Neural cell (in vitro differentiated cells): ENCODE data around the gene TMPRSS12. TPM values are rescaled to one million over a fixed set of nuclear protein-coding genes. Genes with fewer than 3 reads are reported as not detected.

Experiments
- H2AFZ ChIP-seq: fragments of 200-600, 300-800 bp; sonication (generic), shearing (Covaris generic); 2 replicates; pipeline ENCODE4 v1.6.0; 2014; ENCODE audit warnings: low read depth, mild to moderate bottlenecking, antibody characterized with exemption, low read length, moderate library complexity
- H3F3A ChIP-seq: fragments of 200-600 bp; shearing (Covaris generic); 2 replicates; pipeline ENCODE4 v1.6.1; 2016; ENCODE audit warnings: mild to moderate bottlenecking, moderate library complexity, mixed read lengths, antibody characterized with exemption, low read length; ENCODE audit not compliant: insufficient read depth, poor library complexity, severe bottlenecking
- H3K27ac ChIP-seq: fragments of 200-600, 300-800 bp; sonication (generic), shearing (Covaris generic); 2 replicates; pipeline ENCODE4 v1.5.1; 2014; ENCODE audit warnings: mild to moderate bottlenecking, low read length, moderate library complexity
- H3K27me3 ChIP-seq: fragments of 300-800, 200-600 bp; sonication (generic), shearing (Covaris generic); 2 replicates; pipeline ENCODE4 v1.6.0; 2014; ENCODE audit warnings: mild to moderate bottlenecking, low read depth, low read length, moderate library complexity; ENCODE audit not compliant: insufficient read depth
- H3K36me3 ChIP-seq: fragments of 300-800, 200-600 bp; sonication (generic), shearing (Covaris generic); 2 replicates; pipeline ENCODE4 v1.5.1; 2014; ENCODE audit warnings: mild to moderate bottlenecking, antibody characterized with exemption, low read length, moderate library complexity; ENCODE audit not compliant: insufficient read depth
- H3K4me2 ChIP-seq: fragments of 300-800, 200-600 bp; sonication (generic), shearing (Covaris generic); 2 replicates; pipeline ENCODE4 v1.6.0; 2014; ENCODE audit warnings: mild to moderate bottlenecking, low read length
- H3K4me3 ChIP-seq: fragments of 300-800, 200-600 bp; sonication (generic), shearing (Covaris generic); 2 replicates; pipeline ENCODE4 v1.5.1; 2014; ENCODE audit warnings: mild to moderate bottlenecking, low read length, moderate library complexity
- H3K79me2 ChIP-seq: fragments of 200-600 bp; shearing (Covaris generic); replicated peaks from 2 replicates; pipeline ENCODE4 v1.6.0; 2014; ENCODE audit warnings: mild to moderate bottlenecking, low read length, moderate library complexity; ENCODE audit not compliant: insufficient read depth
- H3K9ac ChIP-seq: fragments of 300-800, 200-600 bp; sonication (generic), shearing (Covaris generic); 2 replicates; pipeline ENCODE4 v1.6.1; 2016; ENCODE audit warnings: mild to moderate bottlenecking, low read length, mixed read lengths
- H3K9me2 ChIP-seq: fragments of 200-600 bp; shearing (Covaris generic); 2 replicates; pipeline ENCODE4 v1.6.1; 2016; ENCODE audit warnings: mild to moderate bottlenecking, low read length, mixed read lengths; ENCODE audit not compliant: insufficient read depth
- H3K9me3 ChIP-seq: fragments of 200-600, 300-800 bp; sonication (generic), shearing (Covaris generic); 2 replicates; pipeline ENCODE4 v1.6.1; 2016; ENCODE audit warnings: mild to moderate bottlenecking, mixed run types, low read length, moderate library complexity, mixed read lengths
- H4K20me1 ChIP-seq: fragments of 200-600 bp; shearing (Covaris generic); 2 replicates; pipeline ENCODE4 v1.6.1; 2016; ENCODE audit warnings: mild to moderate bottlenecking, mixed run types; ENCODE audit not compliant: insufficient read depth
- CTCF ChIP-seq: fragments of 450-650 bp; IDR thresholded peaks from 2 replicates; pipeline ENCODE4 v1.5.1; 2014; ENCODE audit warnings: antibody characterized with exemption, mild to moderate bottlenecking, moderate library complexity; ENCODE audit not compliant: poor library complexity, severe bottlenecking
- EP300 ChIP-seq: fragments of 450-650 bp; conservative IDR thresholded peaks from 2 replicates; pipeline ENCODE4 v1.6.1; 2014; ENCODE audit warnings: antibody characterized with exemption, mild to moderate bottlenecking, moderate library complexity; ENCODE audit not compliant: poor library complexity, severe bottlenecking
- EZH2 ChIP-seq: fragments of 200-600, 300-800 bp; shearing (Covaris generic), sonication (generic); IDR thresholded peaks from 2 replicates; pipeline ENCODE4 v1.6.1; 2014; ENCODE audit warnings: antibody characterized with exemption, low read length, borderline replicate concordance, mild to moderate bottlenecking; ENCODE audit not compliant: insufficient read depth, poor library complexity, severe bottlenecking
- MXI1 ChIP-seq: fragments of 450-650 bp; conservative IDR thresholded peaks from 2 replicates; pipeline ENCODE4 v1.6.1; 2014; ENCODE audit warnings: antibody characterized with exemption, mild to moderate bottlenecking; ENCODE audit not compliant: poor library complexity, severe bottlenecking
- POLR2AphosphoS5 ChIP-seq: IDR thresholded peaks from 2 replicates; pipeline ENCODE4 v1.6.1; 2012
- RAD21 ChIP-seq: fragments of 450-650 bp; conservative IDR thresholded peaks from 2 replicates; pipeline ENCODE4 v1.6.1; 2014; ENCODE audit warnings: antibody characterized with exemption, mild to moderate bottlenecking, moderate library complexity
- REST ChIP-seq: IDR thresholded peaks from 2 replicates; pipeline ENCODE4 v1.6.1; 2012; ENCODE audit warnings: borderline replicate concordance
- SMC3 ChIP-seq: fragments of 450-650 bp; conservative IDR thresholded peaks from 2 replicates; pipeline ENCODE4 v1.6.1; 2014; ENCODE audit warnings: antibody characterized with exemption, mild to moderate bottlenecking, moderate library complexity; ENCODE audit not compliant: poor library complexity
- TAF1 ChIP-seq: IDR thresholded peaks from 2 replicates; pipeline ENCODE4 v1.6.1; 2012; ENCODE audit warnings: low read depth
- polyA plus RNA-seq: library from polyadenylated mRNA; depleted of rRNA; stranded (reverse); fragments of >200 nt; gene quantifications from 2 replicates; pipeline ENCODE4 v1.2.3, GENCODE V29; 2014

TMPRSS12 gene
- polyA plus RNA-seq, 1 donor from 2014 or later = not detected

GRCh38 chr12:50839042-50839441 lies 3.7 kb upstream of the TMPRSS12 start:
- no peaks in the 10 kb centered on the region for H4K20me1 ChIP-seq
- H3K27me3 ChIP-seq = no peaks in the 10 kb centered on the region
- no peaks in the 10 kb centered on the region for H3K9me3 ChIP-seq
- H2AFZ ChIP-seq = no peak overlapping the region
- no peaks in the 10 kb centered on the region for H3K9me2 ChIP-seq
- H3K36me3 ChIP-seq = no peaks in the 10 kb centered on the region
- no peak overlapping the region for H3K27ac ChIP-seq
- no peak overlapping the region for H3K4me3 ChIP-seq
- no peaks in the 10 kb centered on the region for H3K79me2 ChIP-seq
- no peak overlapping the region for H3K9ac ChIP-seq
- no peaks in the 10 kb centered on the region for H3F3A ChIP-seq
- no peak overlapping the region for H3K4me2 ChIP-seq
- TF ChIP-seq CTCF = no peak
- no peak for TF ChIP-seq EP300
- no peak for TF ChIP-seq MXI1

GRCh38 chr12:50840809-50841487 lies 1.8 kb upstream of the TMPRSS12 start:
- no peaks in the 10 kb centered on the region for H4K20me1 ChIP-seq
- no peak overlapping the region for H3K4me3 ChIP-seq
- no peaks in the 10 kb centered on the region for H3K36me3 ChIP-seq
- no peaks in the 10 kb centered on the region for H3F3A ChIP-seq
- TF ChIP-seq POLR2AphosphoS5 (no peak), CTCF (no peak), SMC3 (no peak), MXI1 (no peak), TAF1 (no peak), EP300 (no peak), EZH2 (no peak), RAD21 (no peak), REST (no peak)
- no peak overlapping the region for H3K4me2 ChIP-seq
- H2AFZ ChIP-seq = no peak overlapping the region
- H3K9me2 ChIP-seq = no peaks in the 10 kb centered on the region
- no peak overlapping the region for H3K9ac ChIP-seq
- no peaks in the 10 kb centered on the region for H3K79me2 ChIP-seq
- no peak overlapping the region for H3K27ac ChIP-seq
- no peaks in the 10 kb centered on the region for H3K9me3 ChIP-seq
- no peaks in the 10 kb centered on the region for H3K27me3 ChIP-seq
